VCaP (cell line): ENCODE measurements around the gene SLC2A9.

Source experiments
- H3K27ac ChIP-seq: fragments of 450-650 bp; 2 replicates; pipeline ENCODE4 v1.5.1; 2017
- CTCF ChIP-seq: fragments of 450-650 bp; conservative IDR thresholded peaks from 2 replicates; pipeline ENCODE4 v1.5.1; 2017; ENCODE audit warnings: mild to moderate bottlenecking, moderate library complexity

SLC2A9 gene

GRCh38 chr4:9832640-9833039 is 188.7 kb downstream of the SLC2A9 start:
- TF ChIP-seq CTCF: no peak
- no peak overlapping the region for H3K27ac ChIP-seq

GRCh38 chr4:9826551-9826950 is 194.7 kb downstream of the SLC2A9 start:
- H3K27ac ChIP-seq: no peak overlapping the region
- TF ChIP-seq CTCF: no peak

GRCh38 chr4:9825049-9825448 is 196.2 kb downstream of the SLC2A9 start:
- TF ChIP-seq CTCF: no peak
- no peak overlapping the region for H3K27ac ChIP-seq

GRCh38 chr4:9820343-9820742 is 201.0 kb downstream of the SLC2A9 start:
- TF ChIP-seq CTCF: no peak
- no peak overlapping the region for H3K27ac ChIP-seq

GRCh38 chr4:9816285-9816684 is 205.0 kb downstream of the SLC2A9 start:
- no peak for TF ChIP-seq CTCF
- H3K27ac ChIP-seq: no peak overlapping the region

- no peak overlapping the region for H3K27ac ChIP-seq
- TF ChIP-seq CTCF: no peak
Observed at GRCh38 chr4:9812501-9813340, 208.6 kb downstream of the SLC2A9 start.

GRCh38 chr4:9811806-9812205 is 209.5 kb downstream of the SLC2A9 start:
- H3K27ac ChIP-seq: no peak overlapping the region
- no peak for TF ChIP-seq CTCF
